Esophagus muscularis mucosa (tissue), 4 donors: ENCODE measurements around the gene ATF3. TPM values are rescaled to one million over a fixed set of nuclear protein-coding genes. Genes with fewer than 3 reads are reported as not detected.

ENCODE experiments used
- DNase-seq: peaks from one replicate; pipeline ENCODE4 v3.0.0-alpha.2; 2017; ENCODE audit errors: extremely low spot score
- H3K27ac ChIP-seq, 4 donors: fragments of 200-600 bp; sonication (generic); replicated peaks in 1 of 4; 1 replicate in 3 of 4; 2 replicates in 1 of 4; pipeline ENCODE4 v1.5.1; 2016 to 2019; ENCODE audit warnings: mild to moderate bottlenecking in 1 of 4
- H3K27me3 ChIP-seq, 4 donors: fragments of 200-600 bp; sonication (generic); one replicate each; pipeline versions ENCODE4 v1.5.1 to v1.6.0; 2016 to 2019
- H3K36me3 ChIP-seq, 4 donors: fragments of 200-600 bp; sonication (generic); one replicate each; pipeline ENCODE4 v1.5.1; 2016 to 2019
- H3K4me1 ChIP-seq, 4 donors: fragments of 200-600 bp; sonication (generic); one replicate each; pipeline ENCODE4 v1.5.1; 2016 to 2019
- H3K4me3 ChIP-seq, 4 donors: fragments of 200-600 bp; sonication (generic); 1 replicate in 2 of 4; 2 replicates in 2 of 4; pipeline ENCODE4 v1.5.1; 2016 to 2019; ENCODE audit warnings: mild to moderate bottlenecking in 4 of 4, moderate library complexity in 1 of 4
- H3K9me3 ChIP-seq, 4 donors: fragments of 200-600 bp; sonication (generic); 1 replicate in 3 of 4; 2 replicates in 1 of 4; pipeline ENCODE4 v1.5.1; 2016 to 2019
- EP300 ChIP-seq: sonication (generic); formaldehyde crosslinking; IDR thresholded peaks from one replicate; pipeline ENCODE4 v1.6.1; 2017; ENCODE audit warnings: antibody characterized with exemption
- POLR2A ChIP-seq: fragments of 450-650 bp; IDR thresholded peaks from one replicate; pipeline ENCODE4 v1.6.1; 2017; ENCODE audit warnings: antibody characterized with exemption, moderate library complexity, mild to moderate bottlenecking, low read depth
- POLR2AphosphoS5 ChIP-seq, 2 donors: sonication (generic); formaldehyde crosslinking; IDR thresholded peaks; one replicate each; pipeline ENCODE4 v1.6.1; 2017; ENCODE audit warnings: antibody characterized with exemption in 2 of 2
- WGBS: methylation state at CpG from one replicate; pipeline ENCODE4 v1.1.5; 2018; 5-methylcytosine and 5-hydroxymethylcytosine counted together
- intact Hi-C: fragments of 100-400 bp; cut with DNase I; formaldehyde crosslinking; loops from one replicate; pipeline ENCODE4 v1.15.1; 2023
- total RNA-seq, 4 donors: library from RNA; depleted of rRNA; stranded (reverse); fragments of >200 nt; gene quantifications; one replicate each; pipeline versions ENCODE4 v1.1.0 to v1.2.1, GENCODE V29; 2016
- TF ChIP-seq, protein P1 (sequence below), 3 experiments: fragments of 200-600 bp in 2 of 3; fragments of 450-650 bp in 1 of 3; sonication (generic) in 2 of 3; IDR thresholded peaks; one replicate each; pipeline ENCODE4 v1.5.1; 2017 to 2019; ENCODE audit warnings: antibody characterized with exemption in 3 of 3, mild to moderate bottlenecking in 2 of 3, moderate library complexity in 1 of 3

ATF3 gene
- total RNA-seq, 4 donors from 2014 or later: 2.9 to 29.7 (median 3.7) TPM

DNA sequence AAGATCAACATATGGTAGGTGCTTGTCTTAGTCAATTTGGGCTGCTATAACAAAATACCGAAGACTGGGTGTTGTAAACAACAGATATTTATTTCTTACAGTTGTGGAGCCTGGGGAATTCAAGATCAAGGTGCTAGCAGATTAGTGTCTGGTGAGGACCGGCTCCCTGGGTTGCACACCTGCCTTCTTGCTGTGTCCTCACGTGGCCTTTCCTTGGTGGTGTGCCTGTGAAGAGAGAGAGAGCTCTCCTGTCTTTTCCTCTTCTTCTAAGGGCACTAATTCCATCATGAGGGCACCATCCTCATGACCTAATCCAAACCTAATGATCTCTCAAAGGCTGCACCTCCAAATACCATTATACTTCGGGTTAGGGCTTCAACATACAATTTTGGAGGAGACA, 45.8 kb upstream of the ATF3 start:
- Histone ChIP-seq H3K27me3 (no peaks in the 10 kb centered on the region), H3K27ac (no peak overlapping the region), H3K9me3 (peaks cover 0 to 4% (median 0%) of the 10 kb centered on the region in 4 donors), H3K4me1 (peaks cover 20 to 41% (median 37%) of the 10 kb centered on the region in 4 donors), H3K4me3 (no peak overlapping the region), H3K36me3 (no peaks in the 10 kb centered on the region)
- TF ChIP-seq EP300 (no peak), POLR2AphosphoS5 (IDR thresholded peaks at IDR 0.05) (no peak), POLR2A (no peak)
- TF ChIP-seq, protein P1, sequence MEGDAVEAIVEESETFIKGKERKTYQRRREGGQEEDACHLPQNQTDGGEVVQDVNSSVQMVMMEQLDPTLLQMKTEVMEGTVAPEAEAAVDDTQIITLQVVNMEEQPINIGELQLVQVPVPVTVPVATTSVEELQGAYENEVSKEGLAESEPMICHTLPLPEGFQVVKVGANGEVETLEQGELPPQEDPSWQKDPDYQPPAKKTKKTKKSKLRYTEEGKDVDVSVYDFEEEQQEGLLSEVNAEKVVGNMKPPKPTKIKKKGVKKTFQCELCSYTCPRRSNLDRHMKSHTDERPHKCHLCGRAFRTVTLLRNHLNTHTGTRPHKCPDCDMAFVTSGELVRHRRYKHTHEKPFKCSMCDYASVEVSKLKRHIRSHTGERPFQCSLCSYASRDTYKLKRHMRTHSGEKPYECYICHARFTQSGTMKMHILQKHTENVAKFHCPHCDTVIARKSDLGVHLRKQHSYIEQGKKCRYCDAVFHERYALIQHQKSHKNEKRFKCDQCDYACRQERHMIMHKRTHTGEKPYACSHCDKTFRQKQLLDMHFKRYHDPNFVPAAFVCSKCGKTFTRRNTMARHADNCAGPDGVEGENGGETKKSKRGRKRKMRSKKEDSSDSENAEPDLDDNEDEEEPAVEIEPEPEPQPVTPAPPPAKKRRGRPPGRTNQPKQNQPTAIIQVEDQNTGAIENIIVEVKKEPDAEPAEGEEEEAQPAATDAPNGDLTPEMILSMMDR (IDR thresholded peaks at IDR 0.05): no peak
- peak; percentile 68 for DNase-seq
- intact Hi-C loops: no loop called here
- 88% methylated on average over 4 of the region's 4 CpGs for WGBS

DNA sequence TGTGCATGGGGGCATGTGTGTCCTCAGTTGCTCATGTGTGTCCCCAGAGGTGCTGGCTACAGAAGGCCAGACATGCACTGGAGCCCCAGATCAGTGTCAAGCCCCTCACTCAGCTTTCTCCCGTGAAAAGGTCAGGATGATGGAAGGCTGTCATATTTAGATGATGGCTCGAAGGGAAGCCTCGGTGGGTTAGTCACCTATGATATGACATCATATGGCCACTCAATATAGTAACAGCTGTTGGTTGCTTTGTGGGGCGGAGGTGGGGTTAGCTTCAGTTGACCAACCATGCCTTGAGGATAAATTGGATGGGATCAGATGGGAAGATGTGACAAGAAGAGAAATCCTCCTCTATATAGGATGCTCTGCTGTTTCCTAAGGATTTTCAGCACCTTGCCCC, 43.5 kb upstream of the ATF3 start:
- no peak overlapping the region for H3K27ac ChIP-seq
- WGBS: 93% methylated on average over 3 of the region's 4 CpGs
- peak; percentile 85 for DNase-seq
- no peak overlapping the region for H3K4me3 ChIP-seq
- intact Hi-C loops: loop anchor here (5.0 kb wide), 1 partner anchor 42 kb away; the partner anchor contains the start of gene ATF3
- no peak for TF ChIP-seq POLR2A
- TF ChIP-seq, protein P1 (IDR thresholded peaks at IDR 0.05): no peak
- no peak for TF ChIP-seq POLR2AphosphoS5 (IDR thresholded peaks at IDR 0.05)
- TF ChIP-seq EP300: no peak
- H3K27me3 ChIP-seq: no peaks in the 10 kb centered on the region
- H3K36me3 ChIP-seq: no peaks in the 10 kb centered on the region
- H3K4me1 ChIP-seq: peaks cover 9 to 31% (median 29%) of the 10 kb centered on the region in 4 donors
- peaks cover 0 to 4% (median 0%) of the 10 kb centered on the region in 4 donors for H3K9me3 ChIP-seq

DNA sequence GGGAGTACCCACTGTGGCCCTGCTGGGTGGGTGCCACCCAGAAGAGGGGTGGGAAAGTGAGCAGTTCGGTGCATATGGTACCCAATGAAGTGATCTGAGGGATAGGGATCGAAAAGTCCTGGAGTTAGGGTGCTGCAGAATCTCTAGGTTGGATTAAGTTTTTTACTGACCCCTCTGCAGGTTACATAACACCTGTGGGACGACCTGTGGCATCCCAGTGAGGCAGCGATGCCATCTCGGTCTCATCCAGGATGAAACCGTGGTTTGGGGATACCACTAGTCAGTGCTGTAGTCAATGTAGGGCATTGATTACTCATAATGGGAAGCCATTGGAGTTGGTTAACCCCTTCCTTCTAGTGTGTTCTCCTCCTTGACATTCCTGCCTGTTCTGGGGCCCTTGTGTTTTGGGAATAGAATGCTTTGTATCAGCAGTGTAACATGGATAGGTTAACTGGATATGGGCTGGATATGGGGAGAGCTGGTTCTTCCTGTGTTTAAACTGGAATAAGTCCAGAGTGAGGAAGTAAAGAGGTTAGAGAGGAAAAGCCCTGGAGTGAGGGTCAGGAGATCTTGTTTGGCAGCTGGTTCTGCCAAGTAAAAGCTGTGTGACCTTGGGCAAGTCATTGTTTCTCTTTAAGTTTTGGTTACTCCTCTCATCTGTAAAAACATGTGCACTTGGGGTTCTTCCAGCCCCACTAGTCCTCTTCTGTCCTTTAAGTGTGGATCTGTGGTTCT, 42.8 kb upstream of the ATF3 start:
- peaks cover 9 to 31% (median 29%) of the 10 kb centered on the region in 4 donors for H3K4me1 ChIP-seq
- H3K27ac ChIP-seq: peak overlapping the region; percentile 75 to 84 (median 80)
- H3K9me3 ChIP-seq: peaks cover 0 to 4% (median 0%) of the 10 kb centered on the region in 4 donors
- TF ChIP-seq POLR2A: no peak
- TF ChIP-seq POLR2AphosphoS5 (IDR thresholded peaks at IDR 0.05): no peak
- TF ChIP-seq EP300: no peak
- TF ChIP-seq, protein P1 (IDR thresholded peaks at IDR 0.05): no peak
- no peaks in the 10 kb centered on the region for H3K36me3 ChIP-seq
- peak; percentile 47 for DNase-seq
- 93% methylated on average over 6 of the region's 6 CpGs for WGBS
- no peak overlapping the region for H3K4me3 ChIP-seq
- intact Hi-C loops: loop anchor here (5.0 kb wide), 1 partner anchor 42 kb away; the partner anchor contains the start of gene ATF3
- no peaks in the 10 kb centered on the region for H3K27me3 ChIP-seq

GRCh38 chr1:212566522-212567479, 41.8 kb upstream of the ATF3 start:
- Histone ChIP-seq H3K27ac (peak overlapping the region; percentile 75 to 84 (median 80)), H3K4me3 (peak overlapping the region; percentile 52 to 63 (median 60)), H3K27me3 (no peaks in the 10 kb centered on the region), H3K4me1 (peaks cover 9 to 23% (median 20%) of the 10 kb centered on the region in 4 donors), H3K9me3 (peaks cover 0 to 4% (median 0%) of the 10 kb centered on the region in 4 donors), H3K36me3 (no peaks in the 10 kb centered on the region)
- 2% methylated on average over 16 of the region's 16 CpGs for WGBS
- peak; percentile 58 to 79 for TF ChIP-seq POLR2AphosphoS5 (IDR thresholded peaks at IDR 0.05)
- TF ChIP-seq EP300: no peak
- TF ChIP-seq POLR2A: no peak
- TF ChIP-seq, protein P1 (IDR thresholded peaks at IDR 0.05): no peak
- DNase-seq: peak; percentile 91
- intact Hi-C loops: loop anchor here (5.0 kb wide), 1 partner anchor 40 kb away; the partner anchor contains the start of gene ATF3
